Endothelial cell of umbilical vein (primary cell): ENCODE data around the gene CYB5D1. TPM values are rescaled to one million over a fixed set of nuclear protein-coding genes. Genes with fewer than 3 reads are reported as not detected.
A peak's percentile ranks its signal among the peaks of the same experiment; 100 is the strongest.

Experiments used
- BruUV-seq: library from RNA; stranded (reverse); fragments of 400-500 nt; replicated peaks from 2 replicates; lab custom pipeline; 2021; lab: Mats Ljungman, UMichigan
- CTCF ChIA-PET: fragments of 300-600, 350-600 bp; sonication (Branson Sonifier 250); formaldehyde crosslinking; loops from one replicate; lab custom pipeline; 2021; ENCODE audit warnings: antibody characterized with exemption, inconsistent platforms; lab: Charles Lee
- POLR2A ChIA-PET: fragments of 300-600, 350-600 bp; sonication (Branson Sonifier 250); formaldehyde crosslinking; loops from one replicate; lab custom pipeline; 2021; ENCODE audit warnings: antibody characterized with exemption, inconsistent platforms; lab: Charles Lee
- DNase-seq: peaks from one replicate; pipeline ENCODE4 v3.0.0-alpha.2; 2011; ENCODE audit warnings: low read depth, low spot score
- FAIRE-seq: peaks from 2 replicates; lab custom pipeline; 2011; peaks lifted over from hg19 to GRCh38; lab: Jason Lieb, UNC
- H2AFZ ChIP-seq: 2 replicates; pipeline ENCODE4 v1.6.0; 2012; ENCODE audit warnings: low read depth, low read length, control low read depth, inconsistent platforms
- H3K27ac ChIP-seq: 2 replicates; pipeline ENCODE4 v1.5.1; 2011; ENCODE audit warnings: low read depth, mild to moderate bottlenecking, control low read depth, low read length, moderate library complexity; ENCODE audit not compliant: insufficient read depth
- H3K27me3 ChIP-seq, 2 experiments: 2 replicates each; pipeline versions ENCODE4 v1.6.0 to v1.6.1; 2011; ENCODE audit warnings: low read length in 2 of 2, mixed read lengths in 1 of 2; ENCODE audit not compliant: control insufficient read depth in 2 of 2, insufficient read depth in 2 of 2
- H3K36me3 ChIP-seq, 2 experiments: 2 replicates in 1 of 2; 3 replicates in 1 of 2; pipeline ENCODE4 v1.5.1; 2011; ENCODE audit warnings: low read length in 2 of 2, mild to moderate bottlenecking in 1 of 2, moderate library complexity in 1 of 2; ENCODE audit not compliant: control insufficient read depth in 2 of 2, insufficient read depth in 2 of 2; ENCODE audit errors: extremely low read depth in 1 of 2
- H3K4me1 ChIP-seq: 3 replicates; pipeline ENCODE4 v1.5.1; 2011; ENCODE audit warnings: mild to moderate bottlenecking, low read length; ENCODE audit not compliant: control insufficient read depth, insufficient read depth; ENCODE audit errors: extremely low read depth
- H3K4me2 ChIP-seq: 2 replicates; pipeline ENCODE4 v1.6.1; 2011; ENCODE audit warnings: low read length, control low read depth, mixed read lengths; ENCODE audit not compliant: insufficient read depth
- H3K4me3 ChIP-seq, 3 experiments: fragments of 200-600 bp in 1 of 3; sonication (generic), shearing (Covaris generic) in 1 of 3; replicated peaks in 1 of 3; 2 replicates each; pipeline ENCODE4 v1.5.1; 2011 to 2016; ENCODE audit warnings: control low read depth in 3 of 3, low read length in 3 of 3, mild to moderate bottlenecking in 2 of 3, inconsistent platforms in 1 of 3, low read depth in 1 of 3, moderate library complexity in 1 of 3; ENCODE audit not compliant: insufficient read depth in 1 of 3
- H3K79me2 ChIP-seq: 2 replicates; pipeline ENCODE4 v1.6.0; 2012; ENCODE audit warnings: low read length, inconsistent platforms; ENCODE audit not compliant: control insufficient read depth, insufficient read depth
- H3K9ac ChIP-seq: replicated peaks from 2 replicates; pipeline ENCODE3; 2011; ENCODE audit warnings: low read length, control low read depth; ENCODE audit not compliant: insufficient read depth; ENCODE audit errors: extremely low read depth
- H3K9me1 ChIP-seq: replicated peaks from 3 replicates; pipeline ENCODE4 v1.6.0; 2011; ENCODE audit warnings: mild to moderate bottlenecking, low read length; ENCODE audit not compliant: control insufficient read depth, insufficient read depth; ENCODE audit errors: extremely low read depth
- H3K9me3 ChIP-seq: replicated peaks from 2 replicates; pipeline ENCODE4 v1.5.1; 2012; ENCODE audit warnings: low read length, inconsistent platforms; ENCODE audit not compliant: control insufficient read depth, insufficient read depth
- H4K20me1 ChIP-seq: replicated peaks from 2 replicates; pipeline ENCODE3; 2011; ENCODE audit warnings: mild to moderate bottlenecking, low read length; ENCODE audit not compliant: control insufficient read depth, insufficient read depth; ENCODE audit errors: extremely low read depth
- EZH2 ChIP-seq: IDR thresholded peaks from 2 replicates; pipeline ENCODE4 v1.6.1; 2012; ENCODE audit warnings: borderline replicate concordance, low read depth, mild to moderate bottlenecking, moderate library complexity, low read length, inconsistent platforms; ENCODE audit not compliant: severe bottlenecking
- FOS ChIP-seq: IDR thresholded peaks from 2 replicates; pipeline ENCODE4 v1.6.1; 2011; ENCODE audit warnings: mild to moderate bottlenecking, low read length, moderate library complexity, borderline replicate concordance; ENCODE audit not compliant: insufficient read depth
- MYC ChIP-seq: IDR thresholded peaks from one replicate; pipeline ENCODE4 v1.6.1; 2011; ENCODE audit warnings: mild to moderate bottlenecking, low read depth, low read length
- POLR2AphosphoS5 ChIP-seq: IDR thresholded peaks from 2 replicates; pipeline ENCODE4 v1.6.1; 2012; ENCODE audit warnings: low read depth, mild to moderate bottlenecking, control low read depth, low read length, moderate library complexity; ENCODE audit not compliant: insufficient read depth
- dilution Hi-C: fragments of 300-500 bp; cut with MboI; formaldehyde crosslinking; loops from one replicate; pipeline ENCODE4 v1.15.0; 2019; ENCODE audit warnings: low sequenced_read_pairs; ENCODE audit not compliant: extremely low pct_ligation_motif_present
- intact Hi-C: fragments of 100-400 bp; cut with micrococcal nuclease; formaldehyde crosslinking; loops from one replicate; pipeline ENCODE4 v1.10.0; 2022
- polyA plus RNA-seq, 4 experiments: library from polyadenylated mRNA; depleted of rRNA in 3 of 4; stranded (reverse) in 3 of 4; unstranded in 1 of 4; fragments of >200 nt; gene quantifications; 2 replicates each; pipeline versions ENCODE4 v1.2.1 to v1.2.3, GENCODE V29; 2011 to 2012; ENCODE audit warnings: missing spikeins in 1 of 4
- total RNA-seq: library from RNA; stranded (reverse); gene quantifications from 2 replicates; pipeline ENCODE4 v1.2.3, GENCODE V29; 2021
- TF ChIP-seq, protein P1 (sequence below), 2 donors: IDR thresholded peaks; 1 replicate in 1 of 2; 2 replicates in 1 of 2; pipeline ENCODE4 v1.5.1; 2011; ENCODE audit warnings: low read length in 2 of 2, mild to moderate bottlenecking in 2 of 2, moderate library complexity in 2 of 2, control low read depth in 1 of 2, inconsistent platforms in 1 of 2, low read depth in 1 of 2; ENCODE audit not compliant: insufficient read depth in 1 of 2; ENCODE audit errors: extremely low read depth in 1 of 2
- TF ChIP-seq, protein P2 (sequence below): IDR thresholded peaks from 2 replicates; pipeline ENCODE4 v1.6.1; 2011; ENCODE audit not compliant: insufficient read depth, insufficient read length

The CYB5D1 gene
- total and polyA plus RNA-seq, 2 donors (not counting 3 experiments of a cell fraction or from before 2014, with no cell fraction given) = 9.4 to 18.1 TPM

DNA sequence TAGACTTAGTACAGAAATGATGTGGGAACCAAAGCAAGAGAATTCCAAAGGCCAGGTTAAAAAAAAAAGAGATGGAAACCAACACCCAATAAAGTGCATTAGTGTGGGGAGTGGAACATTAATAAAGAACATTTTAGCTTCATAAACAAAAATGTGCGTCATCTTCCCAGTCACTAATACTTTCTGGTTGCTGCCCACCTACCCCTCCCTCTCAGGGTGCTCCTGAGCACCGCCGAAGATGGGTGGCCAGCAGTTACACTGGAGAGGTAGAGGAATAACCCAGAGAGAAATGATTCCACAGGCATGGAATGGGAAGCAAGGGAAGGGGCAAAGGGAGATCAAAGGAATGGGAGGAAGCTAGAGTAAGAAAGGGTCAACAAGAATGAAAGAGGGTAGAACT is 24.8 kb downstream of the CYB5D1 start:
- intact Hi-C loops = no loop called here
- BruUV-seq = no TSS peak
- dilution Hi-C loops = no loop called here
- Histone ChIP-seq H3K27me3 (no peaks in the 10 kb centered on the region), H3K9me1 (no peaks in the 10 kb centered on the region), H3K4me2 (peak overlapping the region; percentile 78), H3K4me3 (no peak overlapping the region), H2AFZ (peak overlapping the region; percentile 21), H3K36me3 (peaks cover 8 to 14% of the 10 kb centered on the region in 2 experiments), H4K20me1 (no peaks in the 10 kb centered on the region), H3K79me2 (peaks cover 9% of the 10 kb centered on the region), H3K4me1 (peaks cover 22% of the 10 kb centered on the region), H3K27ac (peak overlapping the region; percentile 58), H3K9ac (peak overlapping the region; percentile 86), H3K9me3 (no peaks in the 10 kb centered on the region)
- DNase-seq (peak; percentile 6), FAIRE-seq (no peak)
- TF ChIP-seq MYC (no peak), FOS (no peak), EZH2 (no peak), POLR2AphosphoS5 (no peak)
- TF ChIP-seq, protein P1, sequence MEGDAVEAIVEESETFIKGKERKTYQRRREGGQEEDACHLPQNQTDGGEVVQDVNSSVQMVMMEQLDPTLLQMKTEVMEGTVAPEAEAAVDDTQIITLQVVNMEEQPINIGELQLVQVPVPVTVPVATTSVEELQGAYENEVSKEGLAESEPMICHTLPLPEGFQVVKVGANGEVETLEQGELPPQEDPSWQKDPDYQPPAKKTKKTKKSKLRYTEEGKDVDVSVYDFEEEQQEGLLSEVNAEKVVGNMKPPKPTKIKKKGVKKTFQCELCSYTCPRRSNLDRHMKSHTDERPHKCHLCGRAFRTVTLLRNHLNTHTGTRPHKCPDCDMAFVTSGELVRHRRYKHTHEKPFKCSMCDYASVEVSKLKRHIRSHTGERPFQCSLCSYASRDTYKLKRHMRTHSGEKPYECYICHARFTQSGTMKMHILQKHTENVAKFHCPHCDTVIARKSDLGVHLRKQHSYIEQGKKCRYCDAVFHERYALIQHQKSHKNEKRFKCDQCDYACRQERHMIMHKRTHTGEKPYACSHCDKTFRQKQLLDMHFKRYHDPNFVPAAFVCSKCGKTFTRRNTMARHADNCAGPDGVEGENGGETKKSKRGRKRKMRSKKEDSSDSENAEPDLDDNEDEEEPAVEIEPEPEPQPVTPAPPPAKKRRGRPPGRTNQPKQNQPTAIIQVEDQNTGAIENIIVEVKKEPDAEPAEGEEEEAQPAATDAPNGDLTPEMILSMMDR (IDR thresholded peaks at IDR 0.05; ENCODE audit: extremely low read depth in 1 of 2, insufficient read depth in 1 of 2, low read depth in 1 of 2, low read length in 2 of 2) = no peak
- TF ChIP-seq, protein P2, sequence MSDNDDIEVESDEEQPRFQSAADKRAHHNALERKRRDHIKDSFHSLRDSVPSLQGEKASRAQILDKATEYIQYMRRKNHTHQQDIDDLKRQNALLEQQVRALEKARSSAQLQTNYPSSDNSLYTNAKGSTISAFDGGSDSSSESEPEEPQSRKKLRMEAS = no peak
- CTCF ChIA-PET = interaction anchor here (0.9 to 1.4 kb wide), 4 partner anchors 16 to 47 kb away, joined by 3 to 6 read pairs (median 4); no protein-coding TSS in a partner anchor
- POLR2A ChIA-PET = no interaction called here
